Measurements from ENCODE around the gene ZNF778.
"Not testable (repeated sequence)": the region's sequence is repeated elsewhere in the genome, so short reads cannot be mapped to it uniquely, and the experiment has no call there.

The ZNF778 gene

GRCh38 chr16:89219365-89219764 lies 1.9 kb downstream of the ZNF778 start:
- DNase-seq: no peak

GRCh38 chr16:89221604-89222003 lies 4.1 kb downstream of the ZNF778 start:
- DNase-seq: no peak

- DNase-seq: no peak
These were observed 5.4 kb downstream of the ZNF778 start for GRCh38 chr16:89222931-89223330.

GRCh38 chr16:89224665-89225064 lies 7.2 kb downstream of the ZNF778 start:
- DNase-seq: no peak

GRCh38 chr16:89230255-89230654 lies 12.8 kb downstream of the ZNF778 start:
- no peak for DNase-seq

- no peak for DNase-seq
These were observed 14.6 kb downstream of the ZNF778 start for GRCh38 chr16:89232107-89232506.

GRCh38 chr16:89233678-89234490 lies 16.4 kb downstream of the ZNF778 start:
- DNase-seq: no peak

- no peak for DNase-seq
These were observed 20.2 kb downstream of the ZNF778 start for GRCh38 chr16:89237733-89238132.

- peak; percentile 67 for DNase-seq
These were observed 23.9 kb downstream of the ZNF778 start for GRCh38 chr16:89241187-89242007.

- peak; percentile 40 for DNase-seq
These were observed 25.3 kb downstream of the ZNF778 start for GRCh38 chr16:89242795-89243200.

- no peak for DNase-seq
These were observed 26.2 kb downstream of the ZNF778 start for GRCh38 chr16:89243664-89244063.

GRCh38 chr16:89244264-89244663 lies 26.8 kb downstream of the ZNF778 start:
- DNase-seq: not testable (repeated sequence)

GRCh38 chr16:89244754-89245153 lies 27.3 kb downstream of the ZNF778 start:
- no peak for DNase-seq

GRCh38 chr16:89246383-89246902 lies 28.9 kb downstream of the ZNF778 start:
- DNase-seq: peak; percentile 5

- peak; percentile 70 for DNase-seq
These were observed 29.6 kb downstream of the ZNF778 start for GRCh38 chr16:89246903-89247733.

- DNase-seq: not testable (repeated sequence)
These were observed 30.2 kb downstream of the ZNF778 start for GRCh38 chr16:89247734-89248075.

GRCh38 chr16:89248196-89248982 lies 30.9 kb downstream of the ZNF778 start:
- no peak for DNase-seq

- DNase-seq: no peak
These were observed 36.2 kb downstream of the ZNF778 start for GRCh38 chr16:89253548-89254287.

GRCh38 chr16:89256651-89257254 lies 39.2 kb downstream of the ZNF778 start:
- peak; percentile 57 for DNase-seq

GRCh38 chr16:89257281-89257731 lies 39.8 kb downstream of the ZNF778 start:
- DNase-seq: peak; percentile 9
